Ascending aorta (tissue), 2 donors: ENCODE measurements around the gene VTI1A. TPM values are rescaled to one million over a fixed set of nuclear protein-coding genes. Genes with fewer than 3 reads are reported as not detected.

Experiments used
- DNase-seq, 2 donors: peaks; one replicate each; pipeline ENCODE4 v3.0.0-alpha.2; 2019; ENCODE audit warnings: low spot score in 2 of 2
- H3K27ac ChIP-seq, 2 donors: fragments of 200-600 bp; sonication (generic); one replicate each; pipeline ENCODE4 v1.5.1; 2016 to 2017; ENCODE audit warnings: mild to moderate bottlenecking in 1 of 2
- H3K27me3 ChIP-seq: fragments of 200-600 bp; sonication (generic); one replicate; pipeline ENCODE4 v1.5.1; 2017
- H3K36me3 ChIP-seq, 2 donors: fragments of 200-600 bp; sonication (generic); one replicate each; pipeline ENCODE4 v1.5.1; 2016
- H3K4me1 ChIP-seq, 2 donors: fragments of 200-600 bp; sonication (generic); one replicate each; pipeline ENCODE4 v1.5.1; 2016 to 2017; ENCODE audit warnings: mild to moderate bottlenecking in 1 of 2
- H3K4me3 ChIP-seq, 2 donors: fragments of 200-600 bp; sonication (generic); one replicate each; pipeline ENCODE4 v1.5.1; 2016 to 2017; ENCODE audit warnings: mild to moderate bottlenecking in 1 of 2
- H3K9me3 ChIP-seq, 2 donors: fragments of 200-600 bp; sonication (generic); one replicate each; pipeline ENCODE4 v1.5.1; 2016
- CTCF ChIP-seq, 3 experiments: fragments of 200-600 bp in 2 of 3; fragments of 450-650 bp in 1 of 3; sonication (generic) in 2 of 3; IDR thresholded peaks; one replicate each; pipeline ENCODE4 v1.5.1; 2016 to 2019; ENCODE audit warnings: antibody characterized with exemption in 3 of 3, mild to moderate bottlenecking in 1 of 3, moderate library complexity in 1 of 3
- intact Hi-C: fragments of 100-400 bp; cut with DNase I; formaldehyde crosslinking; loops from one replicate; pipeline ENCODE4 v1.15.1; 2023
- total RNA-seq: library from RNA; depleted of rRNA; stranded (reverse); fragments of >200 nt; gene quantifications from one replicate; pipeline ENCODE4 v1.1.0, GENCODE V29; 2016

VTI1A gene
- total RNA-seq, 1 donor from 2014 or later = 32.5 TPM

DNA sequence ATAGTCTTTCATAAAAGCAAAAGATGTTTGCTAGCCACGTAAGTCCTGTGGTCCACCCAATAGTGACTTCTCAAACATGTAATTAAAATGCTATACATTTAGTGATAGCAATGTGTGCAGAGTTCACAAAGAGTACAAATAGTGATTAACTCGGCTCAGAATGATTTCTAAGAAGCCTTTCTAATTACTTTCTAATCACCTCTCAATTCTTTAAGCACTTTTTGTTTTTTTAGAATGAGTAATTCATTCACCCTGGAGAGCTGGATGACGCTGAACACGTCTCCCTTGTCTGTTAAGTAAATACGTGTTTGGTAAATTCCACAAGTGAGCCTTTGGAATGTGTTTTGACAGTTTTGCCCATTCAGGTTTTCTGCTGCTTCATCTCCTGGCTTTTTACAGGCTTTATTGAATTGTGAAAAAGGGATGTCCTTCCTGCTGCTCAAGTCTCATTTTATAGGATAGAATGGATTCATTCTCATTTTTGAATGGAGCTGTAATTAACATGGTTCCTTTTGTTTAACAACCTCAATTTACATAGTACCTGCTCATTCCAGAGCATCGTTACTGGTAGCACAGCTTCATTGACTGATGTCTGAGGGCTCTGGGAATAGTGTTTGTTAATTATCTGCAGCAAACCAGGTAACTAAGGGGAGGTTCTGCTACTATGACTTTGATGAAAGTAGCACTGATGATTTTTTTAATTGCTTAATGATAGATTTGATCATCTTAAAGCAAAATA, 212.1 kb downstream of the VTI1A start:
- intact Hi-C loops = no loop called here
- Histone ChIP-seq H3K36me3 (no peaks in the 10 kb centered on the region), H3K9me3 (no peaks in the 10 kb centered on the region), H3K4me3 (no peak overlapping the region), H3K27me3 (no peaks in the 10 kb centered on the region), H3K4me1 (no peaks in the 10 kb centered on the region), H3K27ac (no peak overlapping the region)
- no peak for TF ChIP-seq CTCF (IDR thresholded peaks at IDR 0.05)
- no peak for DNase-seq

GRCh38 chr10:112663234-112664125, 216.5 kb downstream of the VTI1A start:
- no peaks in the 10 kb centered on the region for H3K9me3 ChIP-seq
- H3K27me3 ChIP-seq = no peaks in the 10 kb centered on the region
- peaks cover 4 to 5% of the 10 kb centered on the region in 2 donors for H3K36me3 ChIP-seq
- no peak overlapping the region for H3K4me3 ChIP-seq
- no peaks in the 10 kb centered on the region for H3K4me1 ChIP-seq
- no peak for TF ChIP-seq CTCF (IDR thresholded peaks at IDR 0.05)
- no peak overlapping the region for H3K27ac ChIP-seq
- no peak for DNase-seq
- intact Hi-C loops = no loop called here

- no peak for TF ChIP-seq CTCF (IDR thresholded peaks at IDR 0.05)
- H3K4me1 ChIP-seq = no peaks in the 10 kb centered on the region
- H3K36me3 ChIP-seq = peaks cover 10 to 11% of the 10 kb centered on the region in 2 donors
- H3K27ac ChIP-seq = no peak overlapping the region
- no peak overlapping the region for H3K4me3 ChIP-seq
- no peak for DNase-seq
- no peaks in the 10 kb centered on the region for H3K9me3 ChIP-seq
- no peaks in the 10 kb centered on the region for H3K27me3 ChIP-seq
- intact Hi-C loops = no loop called here
These were observed 219.1 kb downstream of the VTI1A start for GRCh38 chr10:112666094-112666493.

GRCh38 chr10:112669989-112670388, 223.0 kb downstream of the VTI1A start:
- DNase-seq = no peak
- Histone ChIP-seq H3K36me3 (peaks cover 10 to 11% of the 10 kb centered on the region in 2 donors), H3K4me1 (no peaks in the 10 kb centered on the region), H3K4me3 (no peak overlapping the region), H3K27ac (no peak overlapping the region), H3K27me3 (no peaks in the 10 kb centered on the region), H3K9me3 (no peaks in the 10 kb centered on the region)
- intact Hi-C loops = no loop called here
- TF ChIP-seq CTCF (IDR thresholded peaks at IDR 0.05) = no peak

DNA sequence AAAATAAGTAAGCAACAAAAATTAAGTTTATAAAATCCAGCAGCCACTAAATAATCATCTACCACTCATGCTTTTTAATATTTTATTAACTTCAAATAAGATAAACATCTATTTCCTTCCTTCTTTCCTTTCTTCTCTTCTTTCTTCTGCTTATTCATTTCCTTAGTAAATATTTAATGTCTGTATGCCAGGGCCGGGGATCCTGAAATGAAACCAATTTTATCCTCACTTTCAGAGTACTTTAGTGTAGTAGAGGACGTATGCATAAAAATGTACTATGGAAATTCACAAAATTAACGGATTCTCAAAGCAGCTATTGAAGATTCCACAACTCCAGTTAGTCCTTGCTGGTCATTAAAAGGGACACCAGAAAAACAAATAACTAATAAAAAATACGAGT, 224.7 kb downstream of the VTI1A start:
- Histone ChIP-seq H3K27me3 (no peaks in the 10 kb centered on the region), H3K36me3 (peaks cover 10 to 11% of the 10 kb centered on the region in 2 donors), H3K27ac (no peak overlapping the region), H3K4me1 (no peaks in the 10 kb centered on the region), H3K9me3 (no peaks in the 10 kb centered on the region), H3K4me3 (no peak overlapping the region)
- intact Hi-C loops = no loop called here
- DNase-seq = no peak
- TF ChIP-seq CTCF (IDR thresholded peaks at IDR 0.05) = no peak
